HEK293T (cell line): ENCODE results near the gene SETD4.

Experiments used
- ARNT ChIP-seq: fragments of 450-650 bp; IDR thresholded peaks from 2 replicates; pipeline ENCODE4 v1.6.1; 2017; ENCODE audit warnings: mild to moderate bottlenecking
- BHLHE40 ChIP-seq: fragments of 450-650 bp; IDR thresholded peaks from 2 replicates; pipeline ENCODE4 v1.6.1; 2016; ENCODE audit warnings: mild to moderate bottlenecking, moderate library complexity, borderline replicate concordance
- CTBP1 ChIP-seq: fragments of 450-650 bp; IDR thresholded peaks from 2 replicates; pipeline ENCODE4 v1.6.1; 2016; ENCODE audit warnings: borderline replicate concordance
- FOXK2 ChIP-seq: fragments of 450-650 bp; IDR thresholded peaks from 2 replicates; pipeline ENCODE4 v1.6.1; 2016; ENCODE audit warnings: mild to moderate bottlenecking
- FOXM1 ChIP-seq: fragments of 450-650 bp; IDR thresholded peaks from 2 replicates; pipeline ENCODE4 v1.6.1; 2017; ENCODE audit warnings: mild to moderate bottlenecking, borderline replicate concordance
- HDGF ChIP-seq: fragments of 450-650 bp; IDR thresholded peaks from 2 replicates; pipeline ENCODE4 v1.6.1; 2017; ENCODE audit warnings: antibody characterized with exemption, borderline replicate concordance
- L3MBTL2 ChIP-seq: fragments of 450-650 bp; conservative IDR thresholded peaks from 2 replicates; pipeline ENCODE4 v1.6.1; 2016; ENCODE audit warnings: mild to moderate bottlenecking
- SUZ12 ChIP-seq: fragments of 450-650 bp; IDR thresholded peaks from 2 replicates; pipeline ENCODE4 v1.6.1; 2016; ENCODE audit warnings: mild to moderate bottlenecking
- ZNF384 ChIP-seq: fragments of 450-650 bp; IDR thresholded peaks from 2 replicates; pipeline ENCODE4 v1.6.1; 2016

- TF ChIP-seq FOXK2 (no peak), BHLHE40 (no peak), CTBP1 (no peak), L3MBTL2 (no peak), FOXM1 (no peak), ZNF384 (no peak), ARNT (no peak), SUZ12 (no peak), HDGF (no peak)
Observed at GRCh38 chr21:35991131-35991530, 69.2 kb downstream of the SETD4 start.
